Limb (tissue), 2 donors: ENCODE data around the gene NR4A1.

ENCODE experiments used
- DNase-seq, 2 donors: peaks; one replicate each; pipeline ENCODE4 v3.0.0-alpha.2; 2016; ENCODE audit errors: extremely low spot score in 2 of 2

The NR4A1 gene

GRCh38 chr12:52041035-52041434, 10.2 kb upstream of the NR4A1 start:
- DNase-seq = no peak

- DNase-seq = no peak
Measured at GRCh38 chr12:52041695-52042123, 9.5 kb upstream of the NR4A1 start.

- no peak for DNase-seq
Measured at GRCh38 chr12:52042706-52043385, 8.4 kb upstream of the NR4A1 start.

- DNase-seq = peak in 1 of 2 donors; percentile 32
Measured at GRCh38 chr12:52043386-52044212, 7.6 kb upstream of the NR4A1 start.

GRCh38 chr12:52044292-52044983, 6.8 kb upstream of the NR4A1 start:
- DNase-seq = peak; percentile 48 to 58

- DNase-seq = peak in 1 of 2 donors; percentile 52
Measured at GRCh38 chr12:52045794-52046199, 5.4 kb upstream of the NR4A1 start.

GRCh38 chr12:52046859-52047258, 4.4 kb upstream of the NR4A1 start:
- no peak for DNase-seq

- no peak for DNase-seq
Measured at GRCh38 chr12:52049286-52049685, 2.0 kb upstream of the NR4A1 start.

GRCh38 chr12:52049688-52050087, 1.6 kb upstream of the NR4A1 start:
- DNase-seq = no peak

GRCh38 chr12:52050116-52050757, 1.0 kb upstream of the NR4A1 start:
- DNase-seq = peak in 1 of 2 donors; percentile 44

- DNase-seq = no peak
Measured at GRCh38 chr12:52052468-52053186, 1.4 kb downstream of the NR4A1 start.

- DNase-seq = no peak
Measured at GRCh38 chr12:52053536-52054209, 2.4 kb downstream of the NR4A1 start.

GRCh38 chr12:52054231-52054832, 3.1 kb downstream of the NR4A1 start:
- DNase-seq = no peak

GRCh38 chr12:52054833-52055730, 3.8 kb downstream of the NR4A1 start:
- DNase-seq = no peak

GRCh38 chr12:52055731-52056711, 4.8 kb downstream of the NR4A1 start:
- DNase-seq = no peak

- DNase-seq = peak in 1 of 2 donors; percentile 37
Measured at GRCh38 chr12:52056801-52057637, 5.8 kb downstream of the NR4A1 start.
